GM19099 (cell line): ENCODE results near the gene MOB1A.
A peak's percentile ranks its signal among the peaks of the same experiment; 100 is the strongest.

Experiments used
- POLR2A ChIP-seq: IDR thresholded peaks from 3 replicates; pipeline ENCODE4 v1.6.1; 2011; ENCODE audit warnings: low read depth; ENCODE audit not compliant: insufficient read length; ENCODE audit errors: extremely low read depth

Gene MOB1A

GRCh38 chr2:74142340-74142739 is 36.3 kb downstream of the MOB1A start:
- no peak for TF ChIP-seq POLR2A

GRCh38 chr2:74138600-74139323 is 39.9 kb downstream of the MOB1A start:
- no peak for TF ChIP-seq POLR2A

GRCh38 chr2:74137651-74138599 is 40.8 kb downstream of the MOB1A start:
- TF ChIP-seq POLR2A = no peak

- no peak for TF ChIP-seq POLR2A
Measured at GRCh38 chr2:74131901-74132300, 46.8 kb downstream of the MOB1A start.

GRCh38 chr2:74130211-74130995 is 48.3 kb downstream of the MOB1A start:
- no peak for TF ChIP-seq POLR2A

- no peak for TF ChIP-seq POLR2A
Measured at GRCh38 chr2:74128206-74128605, 50.5 kb downstream of the MOB1A start.

GRCh38 chr2:74119912-74120825 is 58.5 kb downstream of the MOB1A start:
- peak; percentile 79 for TF ChIP-seq POLR2A

GRCh38 chr2:74119339-74119738 is 59.3 kb downstream of the MOB1A start:
- no peak for TF ChIP-seq POLR2A

GRCh38 chr2:74111380-74111779 is 67.3 kb downstream of the MOB1A start:
- no peak for TF ChIP-seq POLR2A

GRCh38 chr2:74110537-74110936 is 68.1 kb downstream of the MOB1A start:
- TF ChIP-seq POLR2A = no peak

GRCh38 chr2:74109551-74109950 is 69.1 kb downstream of the MOB1A start:
- TF ChIP-seq POLR2A = no peak

- no peak for TF ChIP-seq POLR2A
Measured at GRCh38 chr2:74107071-74107470, 71.6 kb downstream of the MOB1A start.

GRCh38 chr2:74105413-74105812 is 73.3 kb downstream of the MOB1A start:
- peak; percentile 15 for TF ChIP-seq POLR2A

GRCh38 chr2:74104839-74105238 is 73.8 kb downstream of the MOB1A start:
- TF ChIP-seq POLR2A = no peak
